GM18867 (cell line): ENCODE measurements around the gene LGALS9C.
"Not testable (repeated sequence)": the region's sequence is repeated elsewhere in the genome, so short reads cannot be mapped to it uniquely, and the experiment has no call there.

Experiments
- ATAC-seq: cut with Tn5 transposase; IDR thresholded peaks from one replicate; pipeline ENCODE4 v1.9.1; 2021; ENCODE audit warnings: mild to moderate bottlenecking, moderate library complexity; ENCODE audit not compliant: unreplicated experiment

Gene LGALS9C

GRCh38 chr17:18478362-18478761 is 1.8 kb downstream of the LGALS9C start:
- ATAC-seq: not testable (repeated sequence)

- ATAC-seq: not testable (repeated sequence)
Observed at GRCh38 chr17:18478977-18479595, 2.5 kb downstream of the LGALS9C start.

- not testable (repeated sequence) for ATAC-seq
Observed at GRCh38 chr17:18481775-18482174, 5.2 kb downstream of the LGALS9C start.

GRCh38 chr17:18485936-18486464 is 9.4 kb downstream of the LGALS9C start:
- not testable (repeated sequence) for ATAC-seq

GRCh38 chr17:18487633-18488032 is 11.0 kb downstream of the LGALS9C start:
- not testable (repeated sequence) for ATAC-seq

- ATAC-seq: not testable (repeated sequence)
Observed at GRCh38 chr17:18488622-18489021, 12.0 kb downstream of the LGALS9C start.

- not testable (repeated sequence) for ATAC-seq
Observed at GRCh38 chr17:18490016-18490415, 13.4 kb downstream of the LGALS9C start.

- peak; percentile 64 for ATAC-seq
Observed at GRCh38 chr17:18492712-18493480, 16.3 kb downstream of the LGALS9C start.

- ATAC-seq: not testable (repeated sequence)
Observed at GRCh38 chr17:18494250-18494768, 17.7 kb downstream of the LGALS9C start.

- not testable (repeated sequence) for ATAC-seq
Observed at GRCh38 chr17:18497044-18497443, 20.5 kb downstream of the LGALS9C start.

- ATAC-seq: not testable (repeated sequence)
Observed at GRCh38 chr17:18499100-18499499, 22.5 kb downstream of the LGALS9C start.

- ATAC-seq: not testable (repeated sequence)
Observed at GRCh38 chr17:18499756-18500155, 23.2 kb downstream of the LGALS9C start.

GRCh38 chr17:18500281-18500680 is 23.7 kb downstream of the LGALS9C start:
- not testable (repeated sequence) for ATAC-seq

GRCh38 chr17:18500816-18501215 is 24.2 kb downstream of the LGALS9C start:
- not testable (repeated sequence) for ATAC-seq

GRCh38 chr17:18503221-18503620 is 26.6 kb downstream of the LGALS9C start:
- ATAC-seq: not testable (repeated sequence)

- ATAC-seq: not testable (repeated sequence)
Observed at GRCh38 chr17:18507729-18508128, 31.1 kb downstream of the LGALS9C start.

GRCh38 chr17:18508667-18509066 is 32.1 kb downstream of the LGALS9C start:
- not testable (repeated sequence) for ATAC-seq

GRCh38 chr17:18521100-18521499 is 44.5 kb downstream of the LGALS9C start:
- ATAC-seq: not testable (repeated sequence)

GRCh38 chr17:18525015-18525414 is 48.4 kb downstream of the LGALS9C start:
- not testable (repeated sequence) for ATAC-seq

- not testable (repeated sequence) for ATAC-seq
Observed at GRCh38 chr17:18526168-18526800, 49.7 kb downstream of the LGALS9C start.

- not testable (repeated sequence) for ATAC-seq
Observed at GRCh38 chr17:18527354-18527753, 50.8 kb downstream of the LGALS9C start.
